SK-N-SH treated with all-trans-retinoic acid at 6 μM for 48 hours (cell line): ENCODE data around the gene SIDT1.

Experiments used
- ATAC-seq: fragments of 200-7000 bp; cut with Tn5 transposase; 3 replicates; pipeline ENCODE4 v1.9.1; 2020; ENCODE audit warnings: mild to moderate bottlenecking, moderate library complexity
- ARNTL ChIP-seq: fragments of 450-650 bp; formaldehyde crosslinking; IDR thresholded peaks from 2 replicates; pipeline ENCODE4 v1.5.0; 2020; ENCODE audit warnings: low read depth, mild to moderate bottlenecking, moderate library complexity, borderline replicate concordance
- BACH2 ChIP-seq: fragments of 250-450 bp; sonication (Bioruptor Pico); IDR thresholded peaks from 2 replicates; pipeline ENCODE4 v1.9.0; 2021; ENCODE audit warnings: mild to moderate bottlenecking, borderline replicate concordance
- CREB5 ChIP-seq: fragments of 250-450 bp; sonication (Bioruptor Pico); IDR thresholded peaks from 2 replicates; pipeline ENCODE4 v1.5.1; 2020; ENCODE audit warnings: low read depth, mild to moderate bottlenecking, moderate library complexity
- CSDC2 ChIP-seq: fragments of 250-450 bp; sonication (Bioruptor Pico); IDR thresholded peaks from 2 replicates; pipeline ENCODE4 v1.5.0; 2020; ENCODE audit warnings: mild to moderate bottlenecking, moderate library complexity
- CSRNP3 ChIP-seq: fragments of 250-450 bp; sonication (Bioruptor Pico); IDR thresholded peaks from 2 replicates; pipeline ENCODE4 v1.5.1; 2021; ENCODE audit warnings: mild to moderate bottlenecking, moderate library complexity
- ESRRG ChIP-seq: fragments of 250-450 bp; sonication (Bioruptor Pico); IDR thresholded peaks from 2 replicates; pipeline ENCODE4 v1.6.1; 2021; ENCODE audit warnings: mild to moderate bottlenecking
- GLIS3 ChIP-seq: fragments of 250-450 bp; sonication (Bioruptor Pico); IDR thresholded peaks from 2 replicates; pipeline ENCODE4 v1.5.0; 2020; ENCODE audit warnings: mild to moderate bottlenecking, moderate library complexity
- ISL1 ChIP-seq: fragments of 250-450 bp; sonication (Bioruptor Pico); IDR thresholded peaks from 2 replicates; pipeline ENCODE4 v2.1.2; 2022; ENCODE audit warnings: mild to moderate bottlenecking, moderate library complexity
- OSR1 ChIP-seq: fragments of 250-450 bp; sonication (Bioruptor Pico); IDR thresholded peaks from 2 replicates; pipeline ENCODE4 v1.8.0; 2022; ENCODE audit warnings: moderate library complexity, mild to moderate bottlenecking, inconsistent platforms
- PATZ1 ChIP-seq: fragments of 250-450 bp; sonication (Bioruptor Pico); IDR thresholded peaks from 2 replicates; pipeline ENCODE4 v1.8.0; 2020; ENCODE audit warnings: mild to moderate bottlenecking, moderate library complexity, borderline replicate concordance
- POU6F1 ChIP-seq: fragments of 250-450 bp; sonication (Bioruptor Pico); IDR thresholded peaks from 2 replicates; pipeline ENCODE4 v1.8.0; 2021; ENCODE audit warnings: low read depth, mild to moderate bottlenecking, moderate library complexity, borderline replicate concordance
- PPARA ChIP-seq: fragments of 250-450 bp; sonication (Bioruptor Pico); IDR thresholded peaks from 2 replicates; pipeline ENCODE4 v1.5.0; 2020; ENCODE audit warnings: mild to moderate bottlenecking, borderline replicate concordance
- RARB ChIP-seq: fragments of 250-450 bp; sonication (Bioruptor Pico); IDR thresholded peaks from 2 replicates; pipeline ENCODE4 v1.8.0; 2021; ENCODE audit warnings: mild to moderate bottlenecking, moderate library complexity
- SNAI2 ChIP-seq: fragments of 250-450 bp; sonication (Bioruptor Pico); IDR thresholded peaks from 2 replicates; pipeline ENCODE4 v1.5.0; 2020; ENCODE audit warnings: mild to moderate bottlenecking, moderate library complexity
- TCF4 ChIP-seq: fragments of 250-450 bp; sonication (Bioruptor Pico); IDR thresholded peaks from 2 replicates; pipeline ENCODE4 v1.8.0; 2021; ENCODE audit warnings: mild to moderate bottlenecking, moderate library complexity, borderline replicate concordance
- TOX ChIP-seq: fragments of 250-450 bp; sonication (Bioruptor Pico); IDR thresholded peaks from 2 replicates; pipeline ENCODE4 v1.8.0; 2021; ENCODE audit warnings: mild to moderate bottlenecking, moderate library complexity, borderline replicate concordance
- TSHZ2 ChIP-seq: fragments of 250-450 bp; sonication (Bioruptor Pico); IDR thresholded peaks from 2 replicates; pipeline ENCODE4 v1.5.0; 2020; ENCODE audit warnings: mild to moderate bottlenecking, moderate library complexity
- ZC3H10 ChIP-seq: fragments of 250-450 bp; sonication (Bioruptor Pico); IDR thresholded peaks from 2 replicates; pipeline ENCODE4 v1.5.1; 2021; ENCODE audit warnings: mild to moderate bottlenecking, moderate library complexity
- ZFP3 ChIP-seq: fragments of 250-450 bp; sonication (Bioruptor Pico); IDR thresholded peaks from 2 replicates; pipeline ENCODE4 v1.5.0; 2020; ENCODE audit warnings: mild to moderate bottlenecking, moderate library complexity
- ZFP30 ChIP-seq: fragments of 450-650 bp; formaldehyde crosslinking; IDR thresholded peaks from 2 replicates; pipeline ENCODE4 v1.5.0; 2022; ENCODE audit warnings: mild to moderate bottlenecking, moderate library complexity
- ZNF565 ChIP-seq: fragments of 450-650 bp; formaldehyde crosslinking; conservative IDR thresholded peaks from 2 replicates; pipeline ENCODE4 v1.5.0; 2020; ENCODE audit warnings: low read depth, mild to moderate bottlenecking, moderate library complexity
- ZNF70 ChIP-seq: fragments of 450-650 bp; formaldehyde crosslinking; IDR thresholded peaks from 2 replicates; pipeline ENCODE4 v1.5.0; 2020; ENCODE audit warnings: mild to moderate bottlenecking, moderate library complexity
- ZNF8 ChIP-seq: fragments of 450-650 bp; formaldehyde crosslinking; IDR thresholded peaks from 2 replicates; pipeline ENCODE4 v1.5.0; 2020; ENCODE audit warnings: mild to moderate bottlenecking, moderate library complexity

SIDT1 gene

GRCh38 chr3:113559009-113559408 is 26.7 kb downstream of the SIDT1 start:
- ATAC-seq: no peak
- TF ChIP-seq GLIS3 (CRISPR knock-in tag): no peak
- no peak for TF ChIP-seq PPARA
- TF ChIP-seq SNAI2: no peak
- no peak for TF ChIP-seq CSDC2 (CRISPR knock-in tag)
- no peak for TF ChIP-seq ZNF8 (CRISPR knock-in tag)
- TF ChIP-seq ISL1 (CRISPR knock-in tag): no peak
- TF ChIP-seq TOX: no peak
- TF ChIP-seq RARB: no peak
- no peak for TF ChIP-seq PATZ1 (CRISPR knock-in tag)
- TF ChIP-seq ZC3H10 (CRISPR knock-in tag): no peak
- TF ChIP-seq ZNF70: no peak
- TF ChIP-seq ZNF565 (CRISPR knock-in tag): no peak
- no peak for TF ChIP-seq ZFP3
- no peak for TF ChIP-seq ARNTL
- TF ChIP-seq TSHZ2: no peak
- no peak for TF ChIP-seq OSR1 (CRISPR knock-in tag)
- TF ChIP-seq CREB5 (CRISPR knock-in tag): no peak
- no peak for TF ChIP-seq ZFP30

- no peak for ATAC-seq
- no peak for TF ChIP-seq ZNF565 (CRISPR knock-in tag)
- no peak for TF ChIP-seq POU6F1 (CRISPR knock-in tag)
- TF ChIP-seq CSDC2 (CRISPR knock-in tag): no peak
- no peak for TF ChIP-seq ZC3H10 (CRISPR knock-in tag)
- no peak for TF ChIP-seq TOX
- no peak for TF ChIP-seq CSRNP3 (CRISPR knock-in tag)
- TF ChIP-seq ESRRG: no peak
- no peak for TF ChIP-seq CREB5 (CRISPR knock-in tag)
- TF ChIP-seq ZNF8 (CRISPR knock-in tag): no peak
- TF ChIP-seq TCF4 (CRISPR knock-in tag): no peak
- no peak for TF ChIP-seq ZNF70
- no peak for TF ChIP-seq TSHZ2
- TF ChIP-seq PPARA: no peak
- no peak for TF ChIP-seq ZFP30
- no peak for TF ChIP-seq OSR1 (CRISPR knock-in tag)
- no peak for TF ChIP-seq BACH2 (CRISPR knock-in tag)
- TF ChIP-seq ISL1 (CRISPR knock-in tag): no peak
- no peak for TF ChIP-seq SNAI2
Measured at GRCh38 chr3:113560271-113560670, 27.9 kb downstream of the SIDT1 start.
